ENCODE measurements around the gene PRSS53.

Gene PRSS53

GRCh38 chr16:31099860-31100638, 11.3 kb upstream of the PRSS53 start:
- Histone ChIP-seq H3K4me3 (ENCODE audit: low read depth, low read length) (no peak overlapping the region), H3K36me3 (replicated peaks) (no peaks in the 10 kb centered on the region), H3K27me3 (replicated peaks) (no peaks in the 10 kb centered on the region), H3K27ac (peak overlapping the region; percentile 52)
- TF ChIP-seq, protein P1, sequence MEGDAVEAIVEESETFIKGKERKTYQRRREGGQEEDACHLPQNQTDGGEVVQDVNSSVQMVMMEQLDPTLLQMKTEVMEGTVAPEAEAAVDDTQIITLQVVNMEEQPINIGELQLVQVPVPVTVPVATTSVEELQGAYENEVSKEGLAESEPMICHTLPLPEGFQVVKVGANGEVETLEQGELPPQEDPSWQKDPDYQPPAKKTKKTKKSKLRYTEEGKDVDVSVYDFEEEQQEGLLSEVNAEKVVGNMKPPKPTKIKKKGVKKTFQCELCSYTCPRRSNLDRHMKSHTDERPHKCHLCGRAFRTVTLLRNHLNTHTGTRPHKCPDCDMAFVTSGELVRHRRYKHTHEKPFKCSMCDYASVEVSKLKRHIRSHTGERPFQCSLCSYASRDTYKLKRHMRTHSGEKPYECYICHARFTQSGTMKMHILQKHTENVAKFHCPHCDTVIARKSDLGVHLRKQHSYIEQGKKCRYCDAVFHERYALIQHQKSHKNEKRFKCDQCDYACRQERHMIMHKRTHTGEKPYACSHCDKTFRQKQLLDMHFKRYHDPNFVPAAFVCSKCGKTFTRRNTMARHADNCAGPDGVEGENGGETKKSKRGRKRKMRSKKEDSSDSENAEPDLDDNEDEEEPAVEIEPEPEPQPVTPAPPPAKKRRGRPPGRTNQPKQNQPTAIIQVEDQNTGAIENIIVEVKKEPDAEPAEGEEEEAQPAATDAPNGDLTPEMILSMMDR (IDR thresholded peaks at IDR 0.05; ENCODE audit: low read depth, low read length, missing control alignments): no peak
- peak; percentile 87 for DNase-seq
- in situ Hi-C loops (cut with HindIII; ENCODE audit: low pct_ligation_motif_present, low sequenced_read_pairs): no loop called here

DNA sequence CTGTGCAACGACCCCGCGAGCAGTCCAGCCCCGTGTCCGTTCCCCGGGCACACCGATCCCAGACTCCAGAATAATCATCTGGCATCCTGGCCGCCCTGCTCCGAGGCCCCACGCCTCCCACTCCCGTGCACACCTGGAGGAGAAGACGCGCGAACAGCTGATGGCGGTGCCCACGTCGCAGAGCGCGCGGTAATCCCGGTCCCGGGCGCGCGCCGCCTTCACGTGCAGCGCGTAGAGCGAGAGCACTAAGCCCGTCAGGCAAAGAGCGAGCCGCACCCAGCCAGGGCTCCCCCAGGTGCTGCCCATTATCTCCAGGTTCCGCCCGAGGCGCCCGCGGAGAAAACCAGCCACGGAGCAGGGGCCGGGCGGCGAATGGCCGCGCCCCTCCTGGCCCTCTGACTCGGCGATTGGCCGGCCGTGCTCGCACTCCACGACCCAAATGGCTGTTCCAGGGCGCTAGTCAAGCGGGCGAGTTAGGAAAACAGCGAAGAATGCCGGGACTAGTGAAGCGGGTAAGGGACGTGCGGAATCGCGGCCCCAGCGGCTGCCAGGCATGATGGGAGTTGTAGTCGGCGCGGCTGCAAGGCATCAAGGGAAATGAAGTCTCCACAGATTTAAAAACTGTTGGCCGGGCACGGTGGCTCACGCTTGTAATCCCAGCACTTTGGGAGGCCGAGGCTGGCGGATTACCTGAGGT, 5.8 kb upstream of the PRSS53 start, which contains the start of gene VKORC1:
VKORC1 (minus strand) TSS at position 374 of the 697 bp plus-strand sequence; CDS start at position 306, 68 bp downstream.
- TF ChIP-seq, protein P1 (IDR thresholded peaks at IDR 0.05; ENCODE audit: low read depth, low read length, missing control alignments): no peak
- in situ Hi-C loops (cut with HindIII; ENCODE audit: low pct_ligation_motif_present, low sequenced_read_pairs): no loop called here

GRCh38 chr16:31094088-31094423, 5.3 kb upstream of the PRSS53 start:
- TF ChIP-seq, protein P1 (IDR thresholded peaks at IDR 0.05; ENCODE audit: low read depth, low read length, missing control alignments): no peak
- DNase-seq: no peak
- peak overlapping the region; percentile 45 for H3K27ac ChIP-seq
- in situ Hi-C loops (cut with HindIII; ENCODE audit: low pct_ligation_motif_present, low sequenced_read_pairs): no loop called here
- peak overlapping the region; percentile 96 for H3K4me3 ChIP-seq (ENCODE audit: low read depth, low read length)
- peaks cover 6% of the 10 kb centered on the region for H3K36me3 ChIP-seq (replicated peaks)
- no peaks in the 10 kb centered on the region for H3K27me3 ChIP-seq (replicated peaks)

More for the DNA sequence above, 5.8 kb upstream of the PRSS53 start, which contains the start of gene VKORC1:
- Histone ChIP-seq H3K36me3 (replicated peaks) (peaks cover under 1% of the 10 kb centered on the region), H3K27me3 (replicated peaks) (no peaks in the 10 kb centered on the region), H3K4me3 (ENCODE audit: low read depth, low read length) (peak within 1 kb of the TSS; percentile 96), H3K27ac (peak within 1 kb of the TSS; percentile 45)
- peak; percentile 97 for DNase-seq

DNA sequence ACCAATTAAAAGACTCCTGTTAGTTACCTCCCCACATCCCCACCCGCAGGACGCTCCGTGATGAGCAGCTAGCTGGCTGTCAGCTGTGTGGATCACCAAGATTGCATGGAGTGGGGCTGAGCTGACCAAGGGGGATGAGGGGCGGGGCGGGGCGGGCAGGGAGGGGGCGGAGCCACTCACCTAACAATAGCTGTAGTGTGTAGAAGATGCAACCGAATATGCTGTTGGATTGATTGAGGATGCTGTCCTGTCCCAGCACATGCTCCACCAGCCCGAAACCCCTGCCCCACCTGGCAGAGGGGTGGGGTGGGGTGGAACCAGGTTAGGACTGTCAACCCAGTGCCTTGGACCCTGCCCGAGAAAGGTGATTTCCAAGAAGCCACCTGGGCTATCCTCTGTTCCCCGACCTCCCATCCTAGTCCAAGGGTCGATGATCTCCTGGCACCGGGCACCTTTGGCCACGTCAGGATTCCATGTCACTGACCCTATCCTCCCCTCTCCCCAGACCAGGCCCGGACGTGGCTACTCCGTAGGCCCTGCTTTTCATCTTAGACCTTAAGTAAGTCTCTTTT, 4.5 kb upstream of the PRSS53 start:
- Histone ChIP-seq H3K27me3 (replicated peaks) (no peaks in the 10 kb centered on the region), H3K36me3 (replicated peaks) (peaks cover 12% of the 10 kb centered on the region), H3K27ac (no peak overlapping the region), H3K4me3 (ENCODE audit: low read depth, low read length) (peak overlapping the region; percentile 96)
- TF ChIP-seq, protein P1 (IDR thresholded peaks at IDR 0.05; ENCODE audit: low read depth, low read length, missing control alignments): no peak
- in situ Hi-C loops (cut with HindIII; ENCODE audit: low pct_ligation_motif_present, low sequenced_read_pairs): no loop called here
- no peak for DNase-seq

DNA sequence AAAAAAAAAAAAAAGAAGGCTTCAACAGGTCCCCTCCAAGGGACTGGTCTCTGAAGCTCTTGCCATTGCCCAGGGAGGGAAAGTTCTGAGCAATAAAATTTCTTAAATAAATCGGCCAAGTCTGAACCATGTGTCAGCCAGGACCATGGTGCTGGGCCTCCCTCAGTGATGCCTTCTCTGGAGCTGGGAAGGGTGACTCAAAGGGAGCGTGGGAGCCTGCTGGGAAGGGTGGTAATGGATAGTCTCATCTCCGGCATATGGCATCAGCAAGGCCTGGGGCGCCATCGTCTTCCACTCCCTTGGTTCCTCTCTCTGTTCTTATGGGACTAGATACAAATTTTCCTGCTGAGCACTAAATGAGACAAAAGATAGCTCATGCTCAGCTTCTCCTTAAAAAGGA, 3.6 kb upstream of the PRSS53 start:
- in situ Hi-C loops (cut with HindIII; ENCODE audit: low pct_ligation_motif_present, low sequenced_read_pairs): no loop called here
- Histone ChIP-seq H3K27me3 (replicated peaks) (no peaks in the 10 kb centered on the region), H3K4me3 (ENCODE audit: low read depth, low read length) (no peak overlapping the region), H3K27ac (no peak overlapping the region), H3K36me3 (replicated peaks) (peaks cover 12% of the 10 kb centered on the region)
- no peak for DNase-seq
- TF ChIP-seq, protein P1 (IDR thresholded peaks at IDR 0.05; ENCODE audit: low read depth, low read length, missing control alignments): no peak
